Left renal pelvis (tissue), 4 donors: ENCODE data around the gene ZNF787. TPM values are rescaled to one million over a fixed set of nuclear protein-coding genes. Genes with fewer than 3 reads are reported as not detected.
"Not testable (repeated sequence)": the region's sequence is repeated elsewhere in the genome, so short reads cannot be mapped to it uniquely, and the experiment has no call there.

ENCODE experiments used
- DNase-seq, 4 donors: peaks; one replicate each; pipeline ENCODE4 v3.0.0-alpha.2; 2013; ENCODE audit warnings: low read depth in 4 of 4, low spot score in 3 of 4
- polyA plus RNA-seq, 4 donors: library from polyadenylated mRNA; unstranded; fragments of 120-200 nt; gene quantifications; one replicate each; pipeline ENCODE4 v1.2.1, GENCODE V29; 2013; ENCODE audit not compliant: insufficient read length in 4 of 4

Gene ZNF787
- polyA plus RNA-seq, 4 donors: 11.1 to 25.0 (median 13.3) TPM

GRCh38 chr19:56107626-56108351, 13.3 kb downstream of the ZNF787 start:
- DNase-seq: no peak

GRCh38 chr19:56106993-56107392, 14.1 kb downstream of the ZNF787 start:
- DNase-seq: no peak

- no peak for DNase-seq
Observed at GRCh38 chr19:56106397-56106849, 14.7 kb downstream of the ZNF787 start.

- DNase-seq: not testable (repeated sequence)
Observed at GRCh38 chr19:56105831-56106396, 15.2 kb downstream of the ZNF787 start.

- no peak for DNase-seq
Observed at GRCh38 chr19:56105090-56105701, 15.9 kb downstream of the ZNF787 start.

GRCh38 chr19:56104423-56104822, 16.7 kb downstream of the ZNF787 start:
- DNase-seq: no peak

GRCh38 chr19:56103027-56103614, 18.0 kb downstream of the ZNF787 start:
- DNase-seq: no peak

- no peak for DNase-seq
Observed at GRCh38 chr19:56101746-56102535, 19.2 kb downstream of the ZNF787 start.

- no peak for DNase-seq
Observed at GRCh38 chr19:56101095-56101494, 20.0 kb downstream of the ZNF787 start.

GRCh38 chr19:56099638-56100539, 21.2 kb downstream of the ZNF787 start:
- no peak for DNase-seq

GRCh38 chr19:56098731-56099568, 22.1 kb downstream of the ZNF787 start:
- DNase-seq: no peak

GRCh38 chr19:56098237-56098636, 22.9 kb downstream of the ZNF787 start:
- not testable (repeated sequence) for DNase-seq

- no peak for DNase-seq
Observed at GRCh38 chr19:56097776-56098175, 23.3 kb downstream of the ZNF787 start.

GRCh38 chr19:56097306-56097705, 23.8 kb downstream of the ZNF787 start:
- no peak for DNase-seq

- DNase-seq: no peak
Observed at GRCh38 chr19:56096665-56097064, 24.4 kb downstream of the ZNF787 start.

- no peak for DNase-seq
Observed at GRCh38 chr19:56094449-56094848, 26.6 kb downstream of the ZNF787 start.

GRCh38 chr19:56092685-56093631, 28.1 kb downstream of the ZNF787 start:
- no peak for DNase-seq
